Keratinocyte (primary cell): ENCODE data around the gene SH3PXD2B. TPM values are rescaled to one million over a fixed set of nuclear protein-coding genes. Genes with fewer than 3 reads are reported as not detected.

Source experiments
- DNase-seq: peaks from one replicate; pipeline ENCODE4 v3.0.0-alpha.2; 2011; ENCODE audit warnings: low read depth, missing footprints, low spot score
- FAIRE-seq: peaks from 2 replicates; lab custom pipeline; 2011; peaks lifted over from hg19 to GRCh38; lab: Jason Lieb, UNC
- H2AFZ ChIP-seq: 2 replicates; pipeline ENCODE4 v1.6.0; 2012; ENCODE audit warnings: low read length, control low read depth, inconsistent platforms; ENCODE audit not compliant: control insufficient read depth
- H3K27ac ChIP-seq: 2 replicates; pipeline ENCODE4 v1.5.1; 2011; ENCODE audit warnings: low read length; ENCODE audit not compliant: control insufficient read depth, insufficient read depth
- H3K27me3 ChIP-seq: 3 replicates; pipeline ENCODE4 v1.6.0; 2011; ENCODE audit warnings: low read length; ENCODE audit not compliant: control insufficient read depth, insufficient read depth; ENCODE audit errors: extremely low read depth
- H3K36me3 ChIP-seq, 2 experiments: 2 replicates in 1 of 2; 3 replicates in 1 of 2; pipeline ENCODE4 v1.5.1; 2011; ENCODE audit warnings: low read length in 2 of 2, mild to moderate bottlenecking in 1 of 2; ENCODE audit not compliant: control insufficient read depth in 2 of 2, insufficient read depth in 2 of 2; ENCODE audit errors: extremely low read depth in 1 of 2
- H3K4me1 ChIP-seq: 3 replicates; pipeline ENCODE4 v1.5.1; 2011; ENCODE audit warnings: low read length; ENCODE audit not compliant: control insufficient read depth, insufficient read depth; ENCODE audit errors: extremely low read depth
- H3K4me2 ChIP-seq: 3 replicates; pipeline ENCODE4 v1.6.0; 2011; ENCODE audit warnings: low read depth, low read length; ENCODE audit not compliant: control insufficient read depth, insufficient read depth; ENCODE audit errors: extremely low read depth
- H3K4me3 ChIP-seq, 3 experiments: fragments of 200-600 bp in 1 of 3; sonication (generic) in 1 of 3; 2 replicates in 2 of 3; 3 replicates in 1 of 3; pipeline ENCODE4 v1.5.1; 2011 to 2016; ENCODE audit warnings: low read length in 3 of 3, mild to moderate bottlenecking in 3 of 3, control low read depth in 2 of 3, inconsistent platforms in 1 of 3, low read depth in 1 of 3, mixed read lengths in 1 of 3, mixed run types in 1 of 3, moderate library complexity in 1 of 3; ENCODE audit not compliant: control insufficient read depth in 2 of 3, insufficient read depth in 2 of 3; ENCODE audit errors: extremely low read depth in 1 of 3
- H3K79me2 ChIP-seq: 2 replicates; pipeline ENCODE4 v1.6.0; 2012; ENCODE audit warnings: low read length; ENCODE audit not compliant: control insufficient read depth, insufficient read depth
- H3K9ac ChIP-seq: 3 replicates; pipeline ENCODE4 v1.6.0; 2011; ENCODE audit warnings: low read length; ENCODE audit not compliant: control insufficient read depth, insufficient read depth; ENCODE audit errors: extremely low read depth
- H3K9me1 ChIP-seq: 3 replicates; pipeline ENCODE4 v1.6.0; 2011; ENCODE audit warnings: low read length; ENCODE audit not compliant: control insufficient read depth, insufficient read depth; ENCODE audit errors: extremely low read depth
- H3K9me3 ChIP-seq: 2 replicates; pipeline ENCODE4 v1.5.1; 2012; ENCODE audit warnings: low read depth, low read length; ENCODE audit not compliant: control insufficient read depth
- H4K20me1 ChIP-seq: 3 replicates; pipeline ENCODE4 v1.6.0; 2011; ENCODE audit warnings: low read length; ENCODE audit not compliant: control insufficient read depth, insufficient read depth; ENCODE audit errors: extremely low read depth
- CTCF ChIP-seq, 3 experiments: IDR thresholded peaks in 1 of 3; conservative IDR thresholded peaks in 1 of 3; optimal IDR thresholded peaks in 1 of 3; 2 replicates in 2 of 3; 3 replicates in 1 of 3; pipeline versions ENCODE3 to v1.5.1; 2011; ENCODE audit warnings: low read length in 3 of 3, mild to moderate bottlenecking in 3 of 3, moderate library complexity in 2 of 3, control low read depth in 1 of 3, inconsistent platforms in 1 of 3; ENCODE audit not compliant: insufficient read depth in 2 of 3; ENCODE audit errors: extremely low read depth in 1 of 3
- EZH2 ChIP-seq: IDR thresholded peaks from one replicate; pipeline ENCODE4 v1.6.1; 2012; ENCODE audit warnings: inconsistent platforms, mild to moderate bottlenecking, low read length, moderate library complexity
- dilution Hi-C: fragments of 300-500 bp; cut with MboI; formaldehyde crosslinking; loops from one replicate; pipeline ENCODE4 v1.7.0; 2020; ENCODE audit warnings: low sequenced_read_pairs; ENCODE audit not compliant: extremely low pct_ligation_motif_present
- polyA plus RNA-seq, 5 experiments: library from polyadenylated mRNA; depleted of rRNA in 3 of 5; stranded (reverse) in 3 of 5; stranded (forward) in 1 of 5; unstranded in 1 of 5; fragments of >200 nt; gene quantifications; 1 replicate in 1 of 5; 2 replicates in 3 of 5; 3 replicates in 1 of 5; pipeline versions ENCODE4 v1.2.1 to v1.2.3, GENCODE V29; 2011 to 2012; ENCODE audit warnings: missing spikeins in 2 of 5, low read depth in 1 of 5, low replicate concordance in 1 of 5

Gene SH3PXD2B
- polyA plus RNA-seq, 1 donor (not counting 4 experiments of a cell fraction or from before 2014, with no cell fraction given) = 17.3 TPM

- peak overlapping the region; percentile 99 for H3K27ac ChIP-seq
- H3K27me3 ChIP-seq = no peaks in the 10 kb centered on the region
- H3K79me2 ChIP-seq = no peaks in the 10 kb centered on the region
- H3K9me1 ChIP-seq = no peaks in the 10 kb centered on the region
- H4K20me1 ChIP-seq = no peaks in the 10 kb centered on the region
- peaks cover 23% of the 10 kb centered on the region for H3K4me1 ChIP-seq
- peak overlapping the region; percentile 21 for H2AFZ ChIP-seq
- peak overlapping the region in 1 of 3 experiments; percentile 35 for H3K4me3 ChIP-seq
- H3K36me3 ChIP-seq = no peaks in the 10 kb centered on the region
- H3K9ac ChIP-seq = peak overlapping the region; percentile 90
- dilution Hi-C loops = no loop called here
- H3K4me2 ChIP-seq = peak overlapping the region; percentile 100
- no peak for DNase-seq
- FAIRE-seq = no peak
- no peak for TF ChIP-seq CTCF (optimal IDR thresholded peaks at IDR 0.05 in 1 of 3, IDR thresholded peaks at IDR 0.05 in 1 of 3, conservative IDR thresholded peaks at IDR 0.05 in 1 of 3; ENCODE audit: extremely low read depth in 1 of 3, insufficient read depth in 2 of 3, low read length in 3 of 3)
- no peak for TF ChIP-seq EZH2
- H3K9me3 ChIP-seq = no peaks in the 10 kb centered on the region
Measured at GRCh38 chr5:172315587-172316493, 138.5 kb downstream of the SH3PXD2B start.

GRCh38 chr5:172313915-172314314, 140.4 kb downstream of the SH3PXD2B start:
- Histone ChIP-seq H3K4me2 (peak overlapping the region; percentile 100), H4K20me1 (no peaks in the 10 kb centered on the region), H3K27ac (peak overlapping the region; percentile 99), H3K4me1 (peaks cover 23% of the 10 kb centered on the region), H3K36me3 (no peaks in the 10 kb centered on the region), H3K27me3 (no peaks in the 10 kb centered on the region), H3K9me3 (no peaks in the 10 kb centered on the region), H3K9ac (no peak overlapping the region), H3K79me2 (no peaks in the 10 kb centered on the region), H2AFZ (no peak overlapping the region), H3K4me3 (no peak overlapping the region), H3K9me1 (no peaks in the 10 kb centered on the region)
- FAIRE-seq (no peak), DNase-seq (no peak)
- no peak for TF ChIP-seq CTCF (optimal IDR thresholded peaks at IDR 0.05 in 1 of 3, IDR thresholded peaks at IDR 0.05 in 1 of 3, conservative IDR thresholded peaks at IDR 0.05 in 1 of 3; ENCODE audit: extremely low read depth in 1 of 3, insufficient read depth in 2 of 3, low read length in 3 of 3)
- TF ChIP-seq EZH2 = no peak
- dilution Hi-C loops = no loop called here
